Left forelimb (tissue), 1 donor: Measurements from ENCODE around the gene CTR9.
A peak's percentile ranks its signal among the peaks of the same experiment; 100 is the strongest.

Experiments
- DNase-seq: peaks from one replicate; pipeline ENCODE4 v3.0.0-alpha.2; 2018; ENCODE audit warnings: low spot score

Gene CTR9

GRCh38 chr11:10750838-10751580 lies at the start of gene CTR9:
Gene CTR9, plus strand, starts transcription at chr11:10751246. Its CDS starts 167 bp downstream, at chr11:10751413.
- DNase-seq: peak; percentile 97

GRCh38 chr11:10701982-10702381 lies 49.1 kb upstream of the CTR9 start:
- no peak for DNase-seq

- no peak for DNase-seq
These were observed 42.9 kb upstream of the CTR9 start for GRCh38 chr11:10708131-10708530.

GRCh38 chr11:10709299-10710086 lies 41.6 kb upstream of the CTR9 start:
- DNase-seq: no peak

- no peak for DNase-seq
These were observed 35.5 kb upstream of the CTR9 start for GRCh38 chr11:10715571-10715970.

- no peak for DNase-seq
These were observed 34.9 kb upstream of the CTR9 start for GRCh38 chr11:10716122-10716521.

GRCh38 chr11:10716543-10717259 lies 34.3 kb upstream of the CTR9 start:
- DNase-seq: no peak

GRCh38 chr11:10719616-10720015 lies 31.4 kb upstream of the CTR9 start:
- no peak for DNase-seq

- no peak for DNase-seq
These were observed 30.1 kb upstream of the CTR9 start for GRCh38 chr11:10720881-10721376.

- DNase-seq: no peak
These were observed 28.7 kb upstream of the CTR9 start for GRCh38 chr11:10722307-10722706.

GRCh38 chr11:10725114-10725906 lies 25.7 kb upstream of the CTR9 start:
- no peak for DNase-seq

GRCh38 chr11:10725907-10726253 lies 25.2 kb upstream of the CTR9 start:
- no peak for DNase-seq

- no peak for DNase-seq
These were observed 23.7 kb upstream of the CTR9 start for GRCh38 chr11:10727146-10727851.

- DNase-seq: no peak
These were observed 22.9 kb upstream of the CTR9 start for GRCh38 chr11:10728154-10728553.

- no peak for DNase-seq
These were observed 22.1 kb upstream of the CTR9 start for GRCh38 chr11:10728789-10729472.

- DNase-seq: no peak
These were observed 20.9 kb upstream of the CTR9 start for GRCh38 chr11:10730151-10730550.

GRCh38 chr11:10731064-10731680 lies 19.9 kb upstream of the CTR9 start:
- DNase-seq: no peak

- DNase-seq: peak; percentile 96
These were observed 15.3 kb upstream of the CTR9 start for GRCh38 chr11:10735481-10736475.
